Activated CD4-positive, alpha-beta T cell treated with anti-CD3 and anti-CD28 coated beads, Interleukin-2, amount 50 U/mL, for 24 hours (primary cell): ENCODE results near the gene SEMA3A.

Experiments
- DNase-seq, 2 donors: peaks; one replicate each; pipeline ENCODE4 v3.0.0-alpha.2; 2020; ENCODE audit warnings: low read depth in 1 of 2, low spot score in 1 of 2

SEMA3A gene

GRCh38 chr7:84112771-84113170 is 81.8 kb downstream of the SEMA3A start:
- no peak for DNase-seq

- no peak for DNase-seq
Observed at GRCh38 chr7:84111842-84112241, 82.7 kb downstream of the SEMA3A start.

GRCh38 chr7:84110400-84110799 is 84.2 kb downstream of the SEMA3A start:
- DNase-seq = no peak

GRCh38 chr7:84108787-84109186 is 85.8 kb downstream of the SEMA3A start:
- DNase-seq = no peak

- no peak for DNase-seq
Observed at GRCh38 chr7:84108119-84108518, 86.5 kb downstream of the SEMA3A start.

GRCh38 chr7:84107259-84107658 is 87.3 kb downstream of the SEMA3A start:
- DNase-seq = no peak

- no peak for DNase-seq
Observed at GRCh38 chr7:84106291-84106690, 88.3 kb downstream of the SEMA3A start.

- no peak for DNase-seq
Observed at GRCh38 chr7:84105586-84105985, 89.0 kb downstream of the SEMA3A start.

- DNase-seq = no peak
Observed at GRCh38 chr7:84104826-84105225, 89.8 kb downstream of the SEMA3A start.

GRCh38 chr7:84102213-84102612 is 92.4 kb downstream of the SEMA3A start:
- no peak for DNase-seq

- DNase-seq = no peak
Observed at GRCh38 chr7:84100866-84101265, 93.7 kb downstream of the SEMA3A start.

- no peak for DNase-seq
Observed at GRCh38 chr7:84095971-84096370, 98.6 kb downstream of the SEMA3A start.

GRCh38 chr7:84092207-84092606 is 102.4 kb downstream of the SEMA3A start:
- DNase-seq = no peak

GRCh38 chr7:84091318-84091717 is 103.3 kb downstream of the SEMA3A start:
- DNase-seq = no peak

GRCh38 chr7:84088802-84089201 is 105.8 kb downstream of the SEMA3A start:
- no peak for DNase-seq

- DNase-seq = no peak
Observed at GRCh38 chr7:84085998-84086397, 108.6 kb downstream of the SEMA3A start.

- DNase-seq = no peak
Observed at GRCh38 chr7:84085147-84085546, 109.4 kb downstream of the SEMA3A start.

GRCh38 chr7:84083846-84084245 is 110.7 kb downstream of the SEMA3A start:
- DNase-seq = no peak

- DNase-seq = no peak
Observed at GRCh38 chr7:84081973-84082522, 112.5 kb downstream of the SEMA3A start.

- DNase-seq = no peak
Observed at GRCh38 chr7:84077336-84077735, 117.3 kb downstream of the SEMA3A start.

- DNase-seq = no peak
Observed at GRCh38 chr7:84076219-84076618, 118.4 kb downstream of the SEMA3A start.

- no peak for DNase-seq
Observed at GRCh38 chr7:84073186-84073875, 121.3 kb downstream of the SEMA3A start.

- DNase-seq = no peak
Observed at GRCh38 chr7:84070770-84071169, 123.8 kb downstream of the SEMA3A start.
